Measurements from ENCODE around the gene DYSF. TPM values are rescaled to one million over a fixed set of nuclear protein-coding genes. Genes with fewer than 3 reads are reported as not detected.

DYSF gene
- total RNA-seq, 1 experiment from 2014 or later, result 0.24 TPM

- TF ChIP-seq EZH2 (IDR thresholded peaks at IDR 0.05; ENCODE audit: borderline replicate concordance, low read depth, low read length, poor library complexity, severe bottlenecking) (no peak), CTCF (conservative IDR thresholded peaks at IDR 0.05; ENCODE audit: low read depth, low read length) (no peak)
- CTCF ChIA-PET, result no interaction called here
- Histone ChIP-seq H3K27me3 (replicated peaks; ENCODE audit: insufficient read depth, low read depth, low read length, poor library complexity) (peaks cover 2% of the 10 kb centered on the region), H3K4me1 (ENCODE audit: insufficient read depth, low read length, poor library complexity, severe bottlenecking) (no peaks in the 10 kb centered on the region), H3K4me3 (ENCODE audit: low read depth, low read length, poor library complexity, severe bottlenecking) (no peak overlapping the region), H3K27ac (ENCODE audit: low read depth, low read length, poor library complexity, severe bottlenecking) (no peak overlapping the region), H3K9me3 (ENCODE audit: low read depth, low read length, poor library complexity, severe bottlenecking) (no peaks in the 10 kb centered on the region), H3K36me3 (ENCODE audit: insufficient read depth, low read length, poor library complexity, severe bottlenecking) (no peaks in the 10 kb centered on the region)
- intact Hi-C loops (cut with micrococcal nuclease; ENCODE audit: unreplicated experiment), result no loop called here
- POLR2A ChIA-PET (ENCODE audit: low non-redundant PET), result no interaction called here
- DNase-seq (ENCODE audit: low spot score), result no peak
- no TSS peak for BruUV-seq (replicated peaks)
Observed at GRCh38 chr2:71681626-71682025, 228.3 kb downstream of the DYSF start.

- no TSS peak for BruUV-seq (replicated peaks)
- intact Hi-C loops (cut with micrococcal nuclease; ENCODE audit: unreplicated experiment), result no loop called here
- H3K36me3 ChIP-seq (ENCODE audit: insufficient read depth, low read length, poor library complexity, severe bottlenecking), result no peaks in the 10 kb centered on the region
- no peak for DNase-seq (ENCODE audit: low spot score)
- H3K9me3 ChIP-seq (ENCODE audit: low read depth, low read length, poor library complexity, severe bottlenecking), result no peaks in the 10 kb centered on the region
- CTCF ChIA-PET, result no interaction called here
- no peaks in the 10 kb centered on the region for H3K4me1 ChIP-seq (ENCODE audit: insufficient read depth, low read length, poor library complexity, severe bottlenecking)
- H3K27ac ChIP-seq (ENCODE audit: low read depth, low read length, poor library complexity, severe bottlenecking), result no peak overlapping the region
- peaks cover 2% of the 10 kb centered on the region for H3K27me3 ChIP-seq (replicated peaks; ENCODE audit: insufficient read depth, low read depth, low read length, poor library complexity)
- POLR2A ChIA-PET (ENCODE audit: low non-redundant PET), result no interaction called here
- TF ChIP-seq CTCF (conservative IDR thresholded peaks at IDR 0.05; ENCODE audit: low read depth, low read length) (no peak), EZH2 (IDR thresholded peaks at IDR 0.05; ENCODE audit: borderline replicate concordance, low read depth, low read length, poor library complexity, severe bottlenecking) (no peak)
- H3K4me3 ChIP-seq (ENCODE audit: low read depth, low read length, poor library complexity, severe bottlenecking), result no peak overlapping the region
Observed at GRCh38 chr2:71682341-71682740, 229.0 kb downstream of the DYSF start.

GRCh38 chr2:71683070-71683469 lies 229.7 kb downstream of the DYSF start:
- BruUV-seq (replicated peaks), result no TSS peak
- intact Hi-C loops (cut with micrococcal nuclease; ENCODE audit: unreplicated experiment), result no loop called here
- no peak overlapping the region for H3K4me3 ChIP-seq (ENCODE audit: low read depth, low read length, poor library complexity, severe bottlenecking)
- no peak overlapping the region for H3K27ac ChIP-seq (ENCODE audit: low read depth, low read length, poor library complexity, severe bottlenecking)
- H3K27me3 ChIP-seq (replicated peaks; ENCODE audit: insufficient read depth, low read depth, low read length, poor library complexity), result peaks cover under 1% of the 10 kb centered on the region
- DNase-seq (ENCODE audit: low spot score), result no peak
- H3K9me3 ChIP-seq (ENCODE audit: low read depth, low read length, poor library complexity, severe bottlenecking), result no peaks in the 10 kb centered on the region
- ChIA-PET CTCF (no interaction called here), POLR2A (ENCODE audit: low non-redundant PET) (no interaction called here)
- no peaks in the 10 kb centered on the region for H3K36me3 ChIP-seq (ENCODE audit: insufficient read depth, low read length, poor library complexity, severe bottlenecking)
- no peak for TF ChIP-seq CTCF (conservative IDR thresholded peaks at IDR 0.05; ENCODE audit: low read depth, low read length)
- TF ChIP-seq EZH2 (IDR thresholded peaks at IDR 0.05; ENCODE audit: borderline replicate concordance, low read depth, low read length, poor library complexity, severe bottlenecking), result no peak
- no peaks in the 10 kb centered on the region for H3K4me1 ChIP-seq (ENCODE audit: insufficient read depth, low read length, poor library complexity, severe bottlenecking)
